ENCODE measurements around the gene UCN. TPM values are rescaled to one million over a fixed set of nuclear protein-coding genes. Genes with fewer than 3 reads are reported as not detected.
"Not testable (repeated sequence)": the region's sequence is repeated elsewhere in the genome, so short reads cannot be mapped to it uniquely, and the experiment has no call there.

The UCN gene
- total RNA-seq, 1 donor from 2014 or later = 4.1 TPM

DNA sequence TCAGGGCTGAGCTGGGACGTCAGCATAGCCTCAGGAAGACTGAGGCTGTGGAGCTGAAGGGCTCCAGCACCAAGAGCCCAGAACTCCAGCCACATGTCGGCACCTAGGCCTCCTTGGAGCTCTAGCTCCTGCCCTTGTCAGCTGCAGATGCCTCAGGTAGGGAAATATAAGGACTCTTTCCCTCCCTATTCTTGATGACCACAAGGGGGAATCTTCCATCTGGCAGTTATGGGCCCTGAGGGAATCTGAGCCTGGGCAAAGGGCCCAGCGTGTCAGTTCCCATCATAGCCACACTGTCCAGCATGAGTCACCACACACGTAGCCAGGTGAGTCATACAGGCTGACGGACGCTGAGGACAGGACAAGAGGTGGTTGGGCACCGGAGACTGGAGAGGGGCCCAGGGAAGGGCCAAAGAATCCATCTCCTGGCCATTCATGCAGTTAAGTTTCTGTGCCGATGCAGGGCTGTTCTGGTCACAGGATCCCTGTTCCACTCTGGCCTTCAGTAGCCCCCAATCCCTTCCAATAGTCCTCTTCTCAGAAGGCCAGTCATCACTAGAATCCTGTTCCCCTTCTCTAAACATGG lies 12.8 kb upstream of the UCN start:
- Mint-ChIP-seq H3K9me3 (ENCODE audit: unreplicated experiment) (no peaks in the 10 kb centered on the region), H3K4me3 (ENCODE audit: unreplicated experiment) (peak overlapping the region; percentile 97), H3K4me1 (ENCODE audit: unreplicated experiment) (peaks cover 30% of the 10 kb centered on the region), H3K36me3 (ENCODE audit: unreplicated experiment) (peaks cover 3% of the 10 kb centered on the region), H3K27me3 (ENCODE audit: unreplicated experiment) (no peaks in the 10 kb centered on the region), H3K27ac (ENCODE audit: unreplicated experiment) (peak overlapping the region; percentile 66)
- DNase-seq (ENCODE audit: extremely low spot score, unreplicated experiment) = no peak
- TF ChIP-seq, protein P1, sequence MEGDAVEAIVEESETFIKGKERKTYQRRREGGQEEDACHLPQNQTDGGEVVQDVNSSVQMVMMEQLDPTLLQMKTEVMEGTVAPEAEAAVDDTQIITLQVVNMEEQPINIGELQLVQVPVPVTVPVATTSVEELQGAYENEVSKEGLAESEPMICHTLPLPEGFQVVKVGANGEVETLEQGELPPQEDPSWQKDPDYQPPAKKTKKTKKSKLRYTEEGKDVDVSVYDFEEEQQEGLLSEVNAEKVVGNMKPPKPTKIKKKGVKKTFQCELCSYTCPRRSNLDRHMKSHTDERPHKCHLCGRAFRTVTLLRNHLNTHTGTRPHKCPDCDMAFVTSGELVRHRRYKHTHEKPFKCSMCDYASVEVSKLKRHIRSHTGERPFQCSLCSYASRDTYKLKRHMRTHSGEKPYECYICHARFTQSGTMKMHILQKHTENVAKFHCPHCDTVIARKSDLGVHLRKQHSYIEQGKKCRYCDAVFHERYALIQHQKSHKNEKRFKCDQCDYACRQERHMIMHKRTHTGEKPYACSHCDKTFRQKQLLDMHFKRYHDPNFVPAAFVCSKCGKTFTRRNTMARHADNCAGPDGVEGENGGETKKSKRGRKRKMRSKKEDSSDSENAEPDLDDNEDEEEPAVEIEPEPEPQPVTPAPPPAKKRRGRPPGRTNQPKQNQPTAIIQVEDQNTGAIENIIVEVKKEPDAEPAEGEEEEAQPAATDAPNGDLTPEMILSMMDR (IDR thresholded peaks at IDR 0.05) = peak; percentile 40

DNA sequence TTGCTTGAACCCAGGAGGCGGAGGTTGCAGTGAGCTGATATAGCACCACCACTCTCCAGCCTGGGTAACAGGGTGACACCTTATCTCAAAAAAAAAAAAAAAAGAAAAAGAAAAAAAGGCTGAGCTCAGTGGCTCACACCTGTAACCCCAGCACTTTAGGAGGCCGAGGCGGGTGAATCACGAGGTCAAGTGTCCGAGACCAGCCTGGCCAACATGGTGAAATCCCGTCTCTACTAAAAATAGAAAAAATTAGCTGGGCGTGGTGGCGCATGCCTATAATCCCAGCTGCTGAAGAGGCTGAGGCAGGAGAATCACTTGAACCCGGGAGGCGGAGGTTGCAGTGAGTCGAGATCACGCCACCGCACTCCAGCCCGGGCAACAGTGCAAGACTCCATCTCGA lies 11.6 kb upstream of the UCN start:
- peaks cover 30% of the 10 kb centered on the region for H3K4me1 Mint-ChIP-seq (ENCODE audit: unreplicated experiment)
- H3K27me3 Mint-ChIP-seq (ENCODE audit: unreplicated experiment); H3K4me3 Mint-ChIP-seq (ENCODE audit: unreplicated experiment); H3K9me3 Mint-ChIP-seq (ENCODE audit: unreplicated experiment); H3K36me3 Mint-ChIP-seq (ENCODE audit: unreplicated experiment); H3K27ac Mint-ChIP-seq (ENCODE audit: unreplicated experiment); DNase-seq (ENCODE audit: extremely low spot score, unreplicated experiment): not testable (repeated sequence)

DNA sequence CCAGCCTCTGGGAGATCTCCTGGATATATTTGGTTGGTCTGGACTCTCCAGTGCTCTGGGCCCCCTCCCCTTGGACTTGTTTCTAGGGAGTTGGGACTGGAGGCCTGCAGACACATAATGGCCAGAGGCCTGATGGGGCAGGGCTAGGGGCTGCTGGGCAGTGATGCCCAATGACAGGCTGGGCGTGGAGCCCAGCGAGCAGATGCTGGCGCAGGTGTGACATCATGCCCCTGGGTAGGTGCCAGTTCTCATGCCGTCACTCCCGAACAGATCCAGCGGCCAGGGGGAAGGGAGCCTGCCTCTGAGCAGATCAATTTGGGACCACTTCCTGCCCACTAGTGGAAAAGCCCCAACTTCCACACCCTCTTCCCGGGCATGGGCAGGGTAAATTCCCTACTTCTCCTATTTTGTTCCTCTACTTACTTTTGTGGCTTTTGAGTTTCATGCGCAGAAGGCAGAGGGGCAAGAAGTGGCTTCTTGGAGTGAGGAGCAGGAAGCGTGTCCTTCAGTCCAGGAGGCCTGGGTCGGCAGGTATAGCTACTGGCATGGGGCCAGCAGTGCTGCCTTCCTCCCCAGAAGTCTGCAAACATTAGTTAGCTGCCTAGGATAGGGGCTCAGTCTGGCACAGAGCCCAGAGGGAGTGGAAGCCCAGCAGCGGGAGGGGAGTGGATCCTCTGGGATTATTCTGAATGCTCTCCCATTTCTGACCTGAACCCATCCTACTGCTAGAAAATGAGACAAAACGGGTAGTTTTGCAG lies 8.6 kb upstream of the UCN start:
- peaks cover 13% of the 10 kb centered on the region for H3K4me1 Mint-ChIP-seq (ENCODE audit: unreplicated experiment)
- DNase-seq (ENCODE audit: extremely low spot score, unreplicated experiment) = no peak

DNA sequence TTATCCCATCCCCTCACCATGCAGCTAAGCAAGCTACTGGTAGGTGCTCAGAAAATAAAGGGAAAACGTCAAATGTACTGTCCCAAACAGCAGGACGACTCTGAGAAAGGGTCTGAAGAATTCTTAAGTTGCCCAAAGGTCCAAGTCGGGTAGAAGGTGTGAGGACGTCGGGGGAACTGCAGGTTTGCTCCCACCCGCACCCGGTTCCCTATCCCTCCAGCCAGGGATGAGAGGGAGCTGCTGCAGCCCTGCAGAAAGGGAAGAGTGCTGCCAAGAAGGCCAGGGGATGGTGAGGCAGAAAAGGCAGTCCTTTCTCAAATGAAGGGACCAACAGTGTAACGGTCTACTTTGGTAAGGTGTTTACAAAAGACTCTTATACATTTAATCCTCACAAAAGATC lies 6.9 kb upstream of the UCN start:
- no peak for DNase-seq (ENCODE audit: extremely low spot score, unreplicated experiment)
- no peak overlapping the region for H3K27ac Mint-ChIP-seq (ENCODE audit: unreplicated experiment)
- no peak overlapping the region for H3K4me3 Mint-ChIP-seq (ENCODE audit: unreplicated experiment)
- peaks cover 6% of the 10 kb centered on the region for H3K36me3 Mint-ChIP-seq (ENCODE audit: unreplicated experiment)
- TF ChIP-seq, protein P1 (IDR thresholded peaks at IDR 0.05) = no peak
- H3K9me3 Mint-ChIP-seq (ENCODE audit: unreplicated experiment) = no peaks in the 10 kb centered on the region
- H3K4me1 Mint-ChIP-seq (ENCODE audit: unreplicated experiment) = no peaks in the 10 kb centered on the region
- H3K27me3 Mint-ChIP-seq (ENCODE audit: unreplicated experiment) = no peaks in the 10 kb centered on the region

More for the DNA sequence above, 8.6 kb upstream of the UCN start:
- no peak overlapping the region for H3K27ac Mint-ChIP-seq (ENCODE audit: unreplicated experiment)
- H3K9me3 Mint-ChIP-seq (ENCODE audit: unreplicated experiment) = no peaks in the 10 kb centered on the region
- H3K4me3 Mint-ChIP-seq (ENCODE audit: unreplicated experiment) = no peak overlapping the region
- H3K36me3 Mint-ChIP-seq (ENCODE audit: unreplicated experiment) = no peaks in the 10 kb centered on the region
- no peaks in the 10 kb centered on the region for H3K27me3 Mint-ChIP-seq (ENCODE audit: unreplicated experiment)
- TF ChIP-seq, protein P1 (IDR thresholded peaks at IDR 0.05) = no peak

DNA sequence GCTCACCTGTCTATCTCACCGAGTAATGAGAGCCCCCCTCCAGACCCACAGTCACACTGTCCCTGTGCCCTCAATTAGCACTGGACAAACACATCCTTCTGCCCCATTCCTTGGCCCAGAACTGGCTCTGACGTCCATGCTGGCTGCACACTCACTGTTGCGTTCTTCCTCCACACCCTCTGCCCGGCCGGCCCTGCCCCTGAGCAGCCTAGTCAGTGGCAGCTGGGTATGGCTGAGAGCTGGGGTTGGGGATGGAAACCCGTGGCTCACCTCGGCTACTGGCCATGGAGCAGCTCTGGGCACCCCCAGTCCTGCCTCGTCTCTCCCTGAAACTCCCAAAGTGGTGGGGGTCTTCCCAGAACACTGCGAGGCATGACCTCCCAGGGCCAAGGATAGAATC lies 6.5 kb upstream of the UCN start:
- Mint-ChIP-seq H3K4me1 (ENCODE audit: unreplicated experiment) (no peaks in the 10 kb centered on the region), H3K4me3 (ENCODE audit: unreplicated experiment) (no peak overlapping the region), H3K27ac (ENCODE audit: unreplicated experiment) (no peak overlapping the region), H3K36me3 (ENCODE audit: unreplicated experiment) (peaks cover 8% of the 10 kb centered on the region), H3K9me3 (ENCODE audit: unreplicated experiment) (no peaks in the 10 kb centered on the region), H3K27me3 (ENCODE audit: unreplicated experiment) (no peaks in the 10 kb centered on the region)
- TF ChIP-seq, protein P1 (IDR thresholded peaks at IDR 0.05) = no peak
- no peak for DNase-seq (ENCODE audit: extremely low spot score, unreplicated experiment)

All from osteocyte (in vitro differentiated cells).